ENCODE measurements around the gene ANKRD9. TPM values are rescaled to one million over a fixed set of nuclear protein-coding genes. Genes with fewer than 3 reads are reported as not detected.

The ANKRD9 gene
- total and polyA plus RNA-seq, 2 experiments from 2014 or later: 17.3 to 95.9 TPM

GRCh38 chr14:102545461-102546265 is 36.1 kb upstream of the ANKRD9 start:
- H4K20me1 ChIP-seq (replicated peaks; ENCODE audit: insufficient read depth): no peaks in the 10 kb centered on the region
- H2AFZ ChIP-seq: peak overlapping the region; percentile 98
- H3F3A ChIP-seq (replicated peaks; ENCODE audit: low read depth): peaks cover 13% of the 10 kb centered on the region; the same call in 1 of the 2 replicates
- H3K9me2 ChIP-seq (ENCODE audit: insufficient read depth): no peaks in the 10 kb centered on the region
- H3K27me3 ChIP-seq (ENCODE audit: insufficient read depth): peaks cover 19% of the 10 kb centered on the region
- peaks cover 13% of the 10 kb centered on the region; the same call in 1 of the 2 replicates for H3K4me1 ChIP-seq (ENCODE audit: insufficient read depth)
- TF ChIP-seq REST (IDR thresholded peaks at IDR 0.05; ENCODE audit: unreplicated experiment) (peak; percentile 7), CTCF (conservative IDR thresholded peaks at IDR 0.05; ENCODE audit: low read depth in 2 of 2) (peak in 1 of 2 experiments; percentile 38; a peak in 2 of 4 replicates), POLR2AphosphoS5 (IDR thresholded peaks at IDR 0.05; ENCODE audit: low read depth) (no peak)
- H3K27ac ChIP-seq (ENCODE audit: low read depth): peak overlapping the region; percentile 83
- peak overlapping the region; percentile 89 for H3K4me2 ChIP-seq
- Mint-ChIP-seq H3K27me3 (ENCODE audit: insufficient read depth, low read depth, poor library complexity) (peaks cover 25% of the 10 kb centered on the region), H3K4me1 (peaks cover 16% of the 10 kb centered on the region), H3K4me3 (peak overlapping the region; percentile 61), H3K36me3 (ENCODE audit: low read depth) (no peaks in the 10 kb centered on the region), H3K27ac (peak overlapping the region; percentile 82), H3K9me3 (no peaks in the 10 kb centered on the region; the same call in 2 of the 3 replicates)
- ATAC-seq (peak; percentile 67), DNase-seq (ENCODE audit: low spot score) (peak; percentile 85)
- H3K36me3 ChIP-seq (ENCODE audit: insufficient read depth): no peaks in the 10 kb centered on the region
- no peaks in the 10 kb centered on the region for H3K79me2 ChIP-seq (replicated peaks; ENCODE audit: insufficient read depth)
- peak overlapping the region; percentile 61 for H3K4me3 ChIP-seq

GRCh38 chr14:102544747-102545460 is 35.3 kb upstream of the ANKRD9 start:
- Histone ChIP-seq H3K4me2 (peak overlapping the region; percentile 89), H3K9me2 (ENCODE audit: insufficient read depth) (no peaks in the 10 kb centered on the region), H3K36me3 (ENCODE audit: insufficient read depth) (no peaks in the 10 kb centered on the region), H4K20me1 (replicated peaks; ENCODE audit: insufficient read depth) (no peaks in the 10 kb centered on the region), H3K27me3 (ENCODE audit: insufficient read depth) (peaks cover 19% of the 10 kb centered on the region), H3K27ac (ENCODE audit: low read depth) (no peak overlapping the region; the same call in 1 of the 2 replicates), H2AFZ (peak overlapping the region; percentile 98), H3K4me1 (ENCODE audit: insufficient read depth) (peaks cover 13% of the 10 kb centered on the region; the same call in 1 of the 2 replicates), H3K79me2 (replicated peaks; ENCODE audit: insufficient read depth) (no peaks in the 10 kb centered on the region), H3F3A (replicated peaks; ENCODE audit: low read depth) (peaks cover 13% of the 10 kb centered on the region; the same call in 1 of the 2 replicates), H3K4me3 (peak overlapping the region; percentile 61)
- peaks cover 27% of the 10 kb centered on the region for H3K27me3 Mint-ChIP-seq (ENCODE audit: insufficient read depth, low read depth, poor library complexity)
- DNase-seq (ENCODE audit: low spot score) (peak; percentile 59), ATAC-seq (peak; percentile 48)
- H3K36me3 Mint-ChIP-seq (ENCODE audit: low read depth): no peaks in the 10 kb centered on the region
- H3K27ac Mint-ChIP-seq: 0 out of 2 replicates have a peak overlapping the region, but pooled peaks have one; percentile 52
- peaks cover 16% of the 10 kb centered on the region for H3K4me1 Mint-ChIP-seq
- H3K4me3 Mint-ChIP-seq: peak overlapping the region; percentile 61
- no peaks in the 10 kb centered on the region; the same call in 2 of the 3 replicates for H3K9me3 Mint-ChIP-seq
- TF ChIP-seq CREB1 (CRISPR knock-in tag; IDR thresholded peaks at IDR 0.05; ENCODE audit: low read depth) (no peak), EZH2phosphoT487 (IDR thresholded peaks at IDR 0.05; ENCODE audit: unreplicated experiment) (no peak), ZNF331 (CRISPR knock-in tag; IDR thresholded peaks at IDR 0.05; ENCODE audit: low read depth) (no peak), ZNF462 (CRISPR knock-in tag; IDR thresholded peaks at IDR 0.05) (no peak)

All from GM23338 (cell line).